Stimulated activated CD8-positive, alpha-beta memory T cell treated with anti-CD3 and anti-CD28 coated beads, Interleukin-4, amount 100 ng/mL, for 4 hours (primary cell): ENCODE results near the gene AFAP1L2.

Experiments
- DNase-seq, 2 donors: peaks; one replicate each; pipeline ENCODE4 v3.0.0-alpha.2; 2020; ENCODE audit warnings: low read depth in 2 of 2, low spot score in 1 of 2

The AFAP1L2 gene

DNA sequence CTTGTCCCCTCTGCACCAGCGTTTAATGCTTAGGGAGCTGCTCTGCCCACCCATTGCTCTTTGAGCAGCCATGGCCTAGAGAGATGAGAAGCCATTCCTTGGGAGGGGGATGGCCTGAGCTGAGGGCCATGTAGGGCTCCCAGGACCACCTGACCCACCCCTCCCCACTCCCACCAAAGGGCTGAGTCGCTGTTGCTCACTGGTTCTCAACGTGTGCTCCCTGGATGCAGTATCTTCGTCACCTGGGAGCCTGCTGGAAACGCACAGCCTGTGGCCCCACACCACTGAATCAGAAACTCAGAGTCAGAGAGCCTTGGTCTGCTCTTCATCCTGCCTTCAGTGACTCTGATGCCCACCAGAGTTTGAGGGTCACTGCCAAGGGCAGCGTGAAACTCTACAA, 128.2 kb downstream of the AFAP1L2 start:
- no peak for DNase-seq

DNA sequence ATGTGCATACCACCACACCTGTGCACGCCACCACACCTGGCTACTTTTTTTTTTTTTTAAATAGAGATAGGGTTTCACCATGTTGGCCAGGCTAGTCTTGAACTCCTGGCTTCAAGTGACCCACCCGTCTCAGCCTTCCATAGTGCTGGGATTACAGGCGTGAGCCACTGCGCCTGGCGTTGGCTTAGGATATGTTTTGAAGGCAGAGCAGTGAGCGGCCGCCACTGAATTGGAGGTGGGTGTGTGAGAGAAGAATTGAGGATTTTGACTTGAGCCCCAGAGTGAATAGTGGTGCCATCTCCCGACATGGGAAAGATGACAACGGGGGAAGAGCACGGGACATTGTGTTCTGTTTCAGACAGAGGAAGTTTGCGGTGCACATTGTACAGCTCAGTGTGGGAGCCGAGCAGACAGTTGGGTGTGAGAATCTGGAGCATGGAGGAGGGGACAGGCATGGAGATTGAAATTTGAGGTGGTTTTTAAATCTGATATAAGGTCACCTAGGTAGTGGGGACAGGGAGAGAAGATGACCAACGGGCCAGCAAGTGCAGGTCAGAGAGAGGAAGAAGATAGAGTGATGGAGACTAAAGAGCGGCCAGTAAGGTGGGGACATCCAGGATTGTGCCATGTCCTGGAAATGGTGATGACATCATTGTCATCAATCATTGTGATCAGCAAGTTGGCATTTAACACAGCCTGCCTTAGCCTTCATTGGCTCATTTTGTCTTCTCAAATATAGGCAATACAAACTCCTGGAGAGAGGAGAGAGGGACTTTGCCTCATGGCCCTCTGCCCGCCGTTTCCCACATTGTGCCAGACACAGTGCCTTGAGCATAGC, 129.5 kb downstream of the AFAP1L2 start:
- DNase-seq: no peak

GRCh38 chr10:114273910-114274309, 130.4 kb downstream of the AFAP1L2 start:
- DNase-seq: no peak

- no peak for DNase-seq
These were observed 131.6 kb downstream of the AFAP1L2 start for GRCh38 chr10:114272696-114273095.

- DNase-seq: no peak
These were observed 132.5 kb downstream of the AFAP1L2 start for GRCh38 chr10:114271779-114272167.

DNA sequence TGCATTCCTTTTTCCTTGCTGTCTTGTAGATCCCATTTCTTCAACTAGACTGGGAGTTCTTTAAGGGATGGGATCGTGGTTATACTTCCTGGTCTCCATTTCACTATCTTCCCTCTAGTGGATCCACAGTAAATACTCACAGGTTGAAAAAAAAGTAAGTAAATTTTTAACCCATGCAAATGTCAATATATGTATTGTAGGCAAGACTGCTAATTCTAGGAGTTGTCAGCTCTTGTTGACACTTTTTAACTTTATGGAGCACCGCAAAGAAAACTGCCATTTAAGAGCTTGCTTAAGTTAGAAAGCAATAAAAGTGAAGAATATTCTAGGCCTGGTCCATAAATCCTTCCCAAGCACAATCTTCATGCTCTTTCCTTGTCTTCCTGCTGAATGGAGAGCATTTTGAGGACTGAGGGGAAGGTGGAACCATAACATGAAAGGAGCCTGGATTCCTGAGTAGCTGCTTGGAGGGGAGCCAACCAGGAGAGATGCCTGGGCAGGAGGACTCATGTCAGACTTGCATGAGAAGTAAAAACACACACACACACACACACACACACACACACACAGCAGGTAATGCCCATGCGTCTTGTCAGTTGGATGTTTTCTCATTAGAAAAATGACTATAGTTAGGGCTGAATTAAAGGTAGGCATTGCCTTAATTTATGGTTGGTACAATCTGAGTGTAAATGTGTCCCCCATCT, 133.1 kb downstream of the AFAP1L2 start:
- no peak for DNase-seq

DNA sequence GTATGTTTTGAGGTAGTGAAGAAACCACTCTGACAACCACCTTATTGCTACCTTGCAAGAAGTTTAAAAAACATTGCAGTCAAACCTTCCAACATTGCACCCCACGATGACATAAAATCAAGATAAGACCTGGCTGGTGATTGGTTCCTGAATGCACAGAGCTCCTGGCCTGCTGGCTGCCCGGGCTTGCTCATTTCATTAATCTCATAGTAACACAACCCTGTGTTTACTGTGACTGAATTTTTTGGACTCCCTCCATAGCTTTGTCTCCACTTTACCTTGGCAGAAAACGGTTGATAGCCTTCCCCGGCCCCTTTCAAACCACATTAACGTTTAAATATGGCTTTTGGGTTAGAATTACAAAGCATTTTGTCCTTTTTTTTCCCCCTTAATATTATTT, 137.8 kb downstream of the AFAP1L2 start:
- DNase-seq: no peak

- DNase-seq: no peak
These were observed 138.8 kb downstream of the AFAP1L2 start for GRCh38 chr10:114265392-114266053.

DNA sequence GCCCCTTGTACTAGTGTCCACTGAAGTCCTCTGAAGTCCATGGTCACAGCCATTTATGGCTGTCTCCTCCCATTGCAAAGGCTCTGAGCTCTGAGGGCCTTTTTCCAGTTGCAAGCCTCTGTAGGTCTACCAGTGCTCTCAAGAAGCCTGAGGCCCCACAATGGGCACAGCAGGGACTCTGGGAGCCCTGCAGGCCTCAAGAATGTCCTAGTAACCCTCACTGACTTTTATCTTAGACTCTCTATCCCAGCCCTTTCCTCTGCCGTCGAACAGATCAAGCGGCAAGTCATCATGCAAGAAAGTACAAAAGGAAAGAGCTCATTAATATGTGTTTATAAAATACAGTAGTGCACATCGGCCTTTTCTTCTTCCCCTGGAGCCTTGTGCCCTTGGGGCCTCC, 141.8 kb downstream of the AFAP1L2 start:
- no peak for DNase-seq

- DNase-seq: no peak
These were observed 143.2 kb downstream of the AFAP1L2 start for GRCh38 chr10:114261076-114261475.

DNA sequence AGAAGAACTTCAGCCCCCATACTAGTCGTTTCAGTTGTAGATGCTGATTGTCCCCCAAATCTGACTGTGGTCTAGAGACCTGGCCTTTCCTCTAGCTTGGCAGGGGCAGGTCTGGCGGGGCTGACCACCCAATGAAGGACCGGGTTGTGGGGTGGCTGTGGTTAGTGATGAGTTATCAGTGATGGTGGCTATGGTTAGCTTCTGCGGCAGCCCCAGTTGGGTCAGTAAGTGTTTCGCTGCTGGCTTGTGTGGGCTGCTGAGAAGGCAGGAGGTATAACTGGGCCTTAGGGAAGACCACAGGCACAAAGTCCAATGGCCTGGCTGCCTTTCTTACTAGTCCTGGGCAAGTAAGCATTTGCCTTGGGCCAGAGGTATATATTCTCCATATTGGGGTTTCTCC, 143.9 kb downstream of the AFAP1L2 start:
- no peak for DNase-seq

- DNase-seq: no peak
These were observed 144.5 kb downstream of the AFAP1L2 start for GRCh38 chr10:114259824-114260223.

DNA sequence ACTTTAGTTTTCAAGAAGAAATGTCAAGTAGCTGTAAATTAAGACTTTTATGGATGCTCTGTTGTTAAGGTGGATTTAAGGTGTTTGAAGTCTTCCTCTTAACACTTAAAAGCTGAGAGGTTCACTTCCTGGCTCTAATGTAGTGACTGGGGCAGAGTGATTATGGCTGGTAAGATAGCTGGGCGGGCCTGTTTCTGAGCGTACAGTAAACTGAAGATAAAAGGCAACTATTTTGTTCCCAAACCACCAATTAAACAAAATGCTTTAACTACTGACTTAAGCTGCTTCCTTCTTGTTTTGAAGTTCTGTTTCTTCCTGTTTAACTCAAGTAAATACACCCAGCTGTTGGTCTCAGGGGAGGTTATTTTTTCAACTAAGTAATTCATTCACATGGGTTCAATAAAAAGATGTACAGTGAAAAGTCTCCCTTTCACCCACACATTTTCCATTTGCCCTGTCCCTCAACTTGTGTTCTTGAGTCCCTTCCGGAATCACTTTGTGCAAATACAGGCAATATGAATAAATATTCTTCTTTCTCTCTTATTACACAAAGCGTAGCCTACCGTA, 145.9 kb downstream of the AFAP1L2 start:
- DNase-seq: no peak

DNA sequence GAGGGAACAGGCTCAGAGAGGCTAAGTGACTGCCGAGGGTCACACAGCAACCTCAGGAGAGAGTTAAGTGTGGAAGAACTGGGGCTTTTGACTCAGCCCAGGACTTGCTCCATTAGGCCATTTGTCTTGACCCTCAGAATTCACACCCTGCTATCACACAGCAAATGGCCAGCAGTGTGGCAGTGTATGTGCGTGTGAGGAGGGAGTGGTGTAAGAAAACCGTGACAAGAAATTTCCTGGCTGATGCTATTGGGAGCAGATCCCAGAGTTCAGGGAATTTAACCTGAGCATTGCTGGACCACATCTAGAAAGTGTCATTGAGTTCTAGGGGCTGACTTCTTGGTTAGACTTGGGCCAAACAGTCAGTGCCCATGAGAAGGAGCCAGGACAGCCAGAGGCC, 146.8 kb downstream of the AFAP1L2 start:
- DNase-seq: no peak

DNA sequence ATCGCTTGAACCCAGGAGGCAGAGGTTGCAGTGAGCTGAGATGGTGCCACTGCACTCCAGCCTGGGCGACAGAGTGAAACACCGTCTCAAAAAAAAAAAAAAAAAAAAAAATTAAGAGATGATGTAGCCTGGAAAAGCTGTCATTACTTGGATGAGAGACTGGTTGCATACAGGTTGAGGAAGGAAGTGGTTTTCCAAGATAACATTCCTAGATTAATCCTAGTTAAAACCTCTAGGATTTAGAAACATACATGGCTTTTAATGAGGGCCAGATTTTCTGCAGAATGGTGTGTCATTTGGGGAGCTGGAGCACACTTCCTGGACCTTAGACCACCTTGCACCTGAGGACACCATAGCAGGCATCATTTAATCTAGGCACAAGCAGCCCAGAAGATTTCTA, 147.5 kb downstream of the AFAP1L2 start:
- DNase-seq: no peak

DNA sequence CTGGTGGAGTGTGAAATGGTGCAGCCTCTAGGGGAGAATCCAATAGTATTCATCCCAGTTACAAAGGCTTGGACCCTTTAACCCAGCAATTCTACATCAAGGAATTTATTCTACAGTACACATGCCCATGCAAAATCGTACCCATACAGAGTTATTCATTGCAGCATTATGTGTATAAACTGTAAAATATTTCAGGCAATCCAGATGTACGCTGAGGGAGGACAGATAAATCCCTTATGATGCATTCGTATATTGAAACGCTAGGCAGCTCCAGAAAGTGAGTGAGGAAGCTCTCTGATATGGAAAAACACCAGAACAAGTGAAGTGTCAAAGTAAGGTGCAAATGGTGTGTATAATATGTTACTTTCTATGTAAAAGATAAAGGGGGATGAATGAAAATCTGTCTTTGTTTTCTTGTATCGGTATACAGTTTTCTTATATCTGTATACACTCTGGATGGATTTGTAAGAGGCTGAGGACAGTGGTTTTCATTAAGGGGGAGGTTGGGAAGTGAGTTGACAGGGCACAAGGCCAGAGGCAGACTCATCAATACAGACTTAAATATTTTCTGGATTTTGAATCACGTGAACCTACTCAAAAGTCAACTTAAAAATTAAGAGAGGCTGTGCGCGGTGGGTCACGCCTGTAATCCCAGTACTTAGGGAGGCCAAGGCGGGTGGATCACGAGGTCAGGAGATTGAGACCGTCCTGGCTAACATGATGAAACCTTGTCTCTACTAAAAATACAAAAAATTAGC, 148.1 kb downstream of the AFAP1L2 start:
- no peak for DNase-seq

DNA sequence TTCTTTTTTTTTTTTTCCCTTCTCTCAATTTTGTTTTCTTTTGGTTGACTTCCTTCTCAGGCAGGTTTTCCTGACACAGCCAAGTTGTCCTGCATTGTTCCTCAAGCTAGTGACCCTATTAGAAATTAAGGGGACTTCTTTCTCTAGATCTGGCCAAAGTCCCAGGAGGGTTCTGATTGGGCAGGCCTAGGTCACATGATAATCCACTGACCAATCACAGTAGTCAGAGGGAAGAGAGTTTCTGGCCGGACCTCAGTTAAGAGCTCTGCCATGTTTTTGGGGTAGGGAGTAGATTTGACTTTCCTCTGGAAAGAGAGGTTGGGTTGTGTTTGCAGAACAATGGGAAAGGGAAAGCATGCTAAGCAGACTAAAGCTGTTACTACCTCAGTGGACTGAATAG, 149.1 kb downstream of the AFAP1L2 start:
- DNase-seq: no peak

DNA sequence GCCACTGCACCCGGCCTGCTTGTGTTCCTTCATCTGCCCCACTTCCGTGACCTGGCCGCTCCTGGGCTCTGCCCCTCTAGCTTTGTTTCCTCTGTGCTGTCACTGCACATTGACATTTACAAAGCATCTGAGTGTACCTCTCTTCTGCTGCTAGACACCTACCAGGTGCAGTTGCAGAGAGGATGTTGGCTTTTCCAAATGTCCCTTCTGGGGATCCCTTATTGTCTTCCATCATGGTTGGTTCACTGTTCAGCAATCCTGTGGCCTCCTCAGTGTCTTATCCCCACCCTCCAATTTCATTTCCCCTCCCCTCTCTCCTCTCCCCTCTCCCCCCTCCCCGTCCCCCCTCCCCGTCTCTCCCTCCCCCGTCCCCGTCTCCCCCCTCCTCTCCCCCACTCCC, 151.4 kb downstream of the AFAP1L2 start:
- no peak for DNase-seq

DNA sequence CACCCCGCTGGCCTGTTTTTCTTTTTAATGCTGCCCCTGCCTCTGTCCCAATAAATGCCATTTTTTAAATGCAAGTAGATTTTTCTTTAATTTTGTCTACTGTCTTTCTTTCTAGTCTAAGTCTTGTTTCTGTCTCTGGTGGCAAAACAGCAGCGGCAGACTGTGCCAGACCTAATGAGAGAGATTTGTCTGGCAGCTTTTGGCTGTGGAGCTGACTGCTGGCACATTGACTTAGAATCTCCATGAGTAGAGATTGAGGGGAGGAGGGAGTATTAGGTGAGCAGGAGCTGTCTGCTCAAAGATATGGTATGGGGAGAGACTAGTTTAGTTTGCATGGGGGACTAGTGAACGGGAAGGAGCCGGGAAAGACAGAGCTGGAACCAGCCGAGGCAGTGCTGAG, 152.2 kb downstream of the AFAP1L2 start:
- DNase-seq: no peak

- DNase-seq: no peak
These were observed 153.6 kb downstream of the AFAP1L2 start for GRCh38 chr10:114250716-114251115.

- no peak for DNase-seq
These were observed 154.1 kb downstream of the AFAP1L2 start for GRCh38 chr10:114250236-114250635.
